ENCODE data around the gene CENPA.
"Not testable (repeated sequence)": the region's sequence is repeated elsewhere in the genome, so short reads cannot be mapped to it uniquely, and the experiment has no call there.

Gene CENPA

DNA sequence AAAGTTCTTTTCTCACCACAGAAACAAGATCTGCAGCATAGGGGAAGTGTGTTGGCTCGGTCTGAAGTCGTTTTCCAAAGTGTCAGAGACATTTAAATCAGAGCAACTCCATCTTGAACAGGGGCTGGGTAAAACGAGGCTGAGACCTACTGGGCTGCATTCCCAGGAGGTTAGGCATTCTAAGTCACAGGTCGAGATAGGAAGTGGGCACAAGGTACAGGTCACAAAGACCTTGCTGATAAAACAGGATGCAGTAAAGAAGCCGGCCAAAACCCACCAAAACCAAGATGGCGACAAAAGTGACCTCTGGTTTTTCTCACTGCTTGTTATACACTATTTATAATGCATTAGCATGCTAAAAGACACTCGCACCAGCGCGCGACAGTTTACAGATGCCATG, 24.9 kb upstream of the CENPA start:
- not testable (repeated sequence) for DNase-seq (ENCODE audit: low read depth in 1 of 2, low spot score in 1 of 2)

DNA sequence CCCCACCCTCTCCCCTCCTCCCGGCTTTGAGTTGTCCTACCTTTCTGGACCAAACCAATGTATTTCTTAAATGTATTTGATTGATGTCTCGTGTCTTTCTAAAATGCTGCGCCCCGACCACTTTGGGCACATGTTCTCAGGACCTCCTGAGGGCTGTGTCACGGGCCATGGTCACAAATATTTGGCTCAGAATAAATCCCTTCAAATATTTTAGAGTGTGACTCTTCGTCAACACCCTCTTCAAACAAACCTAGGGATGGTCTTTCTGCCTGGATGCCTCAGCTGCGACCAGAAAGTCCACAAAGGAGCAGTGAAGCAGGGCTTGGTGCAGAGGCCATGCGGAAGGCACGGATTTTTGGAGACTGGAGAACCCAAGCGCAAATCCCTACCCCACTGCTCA, 22.8 kb upstream of the CENPA start:
- DNase-seq (ENCODE audit: low read depth in 1 of 2, low spot score in 1 of 2), result no peak

DNA sequence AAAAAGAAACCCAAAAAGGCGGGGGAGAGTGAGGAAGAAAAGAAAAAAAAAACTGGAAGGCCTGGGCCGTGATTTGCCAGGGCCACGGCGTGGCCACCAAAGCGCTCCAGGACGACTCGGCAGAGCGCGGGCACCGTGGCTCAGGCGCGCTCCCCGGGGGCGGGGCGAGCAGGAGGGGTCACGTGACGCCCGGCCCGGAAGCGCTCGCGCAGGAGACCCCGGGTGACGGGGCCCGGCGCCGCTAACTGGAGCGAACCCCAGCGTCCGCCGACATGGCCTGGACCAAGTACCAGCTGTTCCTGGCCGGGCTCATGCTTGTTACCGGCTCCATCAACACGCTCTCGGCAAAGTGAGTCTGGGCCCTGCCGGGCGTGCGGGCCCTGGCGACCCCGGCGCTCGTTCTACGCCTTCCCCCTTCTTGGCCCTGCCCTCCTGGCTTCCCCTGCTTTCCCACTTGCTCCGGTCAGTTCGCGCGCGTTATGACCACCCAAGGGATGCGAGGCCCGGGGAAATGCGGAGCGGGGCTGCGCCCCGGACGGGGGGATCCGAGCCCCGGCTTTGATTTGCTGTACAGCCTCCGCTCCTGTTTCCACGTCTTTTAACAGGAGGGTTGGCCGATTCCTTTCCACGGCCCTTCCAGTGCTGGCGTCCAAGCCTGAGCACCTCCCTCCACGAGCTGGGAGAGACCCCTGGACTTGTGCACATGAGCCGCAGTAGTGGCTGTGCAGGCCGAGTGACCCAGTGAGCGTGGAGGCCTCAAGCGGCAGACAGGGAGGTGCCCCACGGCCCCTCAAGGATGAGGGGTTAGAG, 21.6 kb upstream of the CENPA start, which contains the start of gene SLC35F6:
TSS of gene SLC35F6 (plus strand) at position 207 of the 810 bp plus-strand sequence. CDS start at position 273, 66 bp downstream.
- DNase-seq (ENCODE audit: low read depth in 1 of 2, low spot score in 1 of 2), result peak; percentile 68 to 80

DNA sequence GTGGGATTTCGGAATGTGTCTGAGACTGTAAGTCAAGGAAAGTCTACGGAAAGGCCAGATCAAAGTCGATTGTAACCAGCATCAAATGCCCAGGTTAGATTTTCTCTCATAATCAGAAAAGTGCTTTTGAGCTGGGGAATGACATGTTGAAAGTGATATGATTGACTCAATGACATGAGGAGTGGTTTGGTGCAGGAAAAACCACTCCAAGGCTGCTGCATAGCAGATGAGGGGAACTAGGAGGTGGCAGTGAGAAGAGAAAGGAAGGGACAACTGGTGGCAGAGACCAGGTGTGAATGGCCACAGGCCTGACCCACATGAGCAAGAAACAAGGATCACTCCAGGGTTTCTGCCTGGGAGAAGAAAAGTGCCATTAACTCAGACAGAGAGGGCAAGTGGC, 20.9 kb upstream of the CENPA start:
- DNase-seq (ENCODE audit: low read depth in 1 of 2, low spot score in 1 of 2), result no peak

DNA sequence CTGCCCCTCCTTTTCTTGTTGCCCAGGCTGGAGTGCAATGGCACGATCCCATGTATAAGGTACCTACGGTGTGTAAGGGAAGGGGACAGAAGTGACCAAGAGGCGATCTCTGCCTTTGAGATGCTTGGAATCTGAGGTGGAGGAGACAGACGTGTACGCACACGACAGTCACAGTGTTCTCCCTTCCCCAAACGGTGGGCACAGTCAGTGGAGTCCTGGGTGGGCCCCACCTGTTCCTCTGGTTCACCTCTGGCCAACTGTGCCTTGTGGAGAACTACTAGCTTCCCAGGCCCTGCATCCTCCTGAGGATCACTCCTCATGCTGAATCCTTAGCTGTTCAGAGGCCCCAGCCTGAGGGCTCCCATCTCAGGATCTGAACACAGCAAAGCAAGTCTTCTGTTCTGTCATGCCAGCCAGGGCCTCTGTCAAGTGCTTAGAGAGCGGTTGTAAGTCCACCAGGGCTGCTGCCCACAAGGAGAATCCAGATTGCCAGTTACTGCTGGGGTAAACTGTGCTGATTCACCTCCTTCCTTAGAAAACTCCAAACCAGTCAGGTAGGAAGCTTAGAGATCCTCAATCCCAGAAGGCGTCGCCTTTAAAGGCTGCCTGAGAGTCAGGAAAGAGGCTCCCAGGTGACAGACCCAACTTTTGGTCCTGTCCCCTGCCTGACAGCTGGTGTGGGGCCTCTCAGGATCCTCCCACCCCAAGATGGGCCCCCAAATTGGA, 20.2 kb upstream of the CENPA start:
- no peak for DNase-seq (ENCODE audit: low read depth in 1 of 2, low spot score in 1 of 2)

DNA sequence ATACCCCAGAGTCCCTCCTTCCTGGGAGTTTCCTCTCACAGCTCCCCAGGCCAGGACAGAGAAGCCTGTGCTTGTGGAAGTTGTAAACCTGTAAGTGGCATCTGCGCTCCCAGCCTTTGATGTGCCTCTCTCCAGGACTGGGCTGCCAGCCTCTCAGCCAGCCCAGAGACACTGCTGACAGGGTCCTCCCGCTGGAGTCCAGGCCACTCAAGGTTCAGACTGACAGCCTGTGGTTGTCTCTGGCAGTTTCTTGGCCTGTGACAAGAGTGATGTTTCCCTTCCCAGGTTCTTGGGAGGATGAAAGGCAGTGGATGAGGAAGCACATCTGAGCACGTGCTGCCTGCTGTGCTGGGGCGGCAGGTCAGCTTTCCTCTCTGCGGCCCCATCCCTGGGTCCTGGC, 18.7 kb upstream of the CENPA start:
- no peak for DNase-seq (ENCODE audit: low read depth in 1 of 2, low spot score in 1 of 2)

DNA sequence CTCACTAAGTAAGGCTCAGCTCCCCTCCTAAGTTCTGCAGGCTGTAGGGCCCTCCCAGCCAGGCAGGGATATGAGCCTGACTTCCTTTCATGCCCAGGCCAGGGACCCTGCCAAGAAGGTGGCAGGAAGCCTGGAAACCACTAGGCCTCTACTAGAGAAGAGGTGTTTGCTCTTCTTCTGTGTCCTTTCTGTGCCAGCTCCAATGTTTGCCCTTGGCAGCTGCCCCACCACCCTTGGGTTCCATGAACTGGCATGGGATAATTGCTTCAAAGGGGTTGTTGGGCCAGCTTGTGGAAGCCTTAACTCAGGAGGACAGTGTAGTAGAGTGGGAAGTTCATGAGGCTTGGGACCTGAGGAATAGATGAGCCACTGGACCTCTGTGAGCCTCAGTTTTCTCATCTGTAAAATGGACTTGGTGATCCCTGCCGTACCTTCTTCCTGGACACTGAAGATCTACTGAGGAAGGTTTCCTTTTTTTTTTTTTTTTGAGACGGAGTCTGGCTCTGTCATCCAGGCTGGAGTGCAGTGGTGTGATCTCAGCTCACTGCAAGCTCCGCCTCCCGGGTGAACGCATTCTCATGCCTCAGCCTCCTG, 17.9 kb upstream of the CENPA start:
- DNase-seq (ENCODE audit: low read depth in 1 of 2, low spot score in 1 of 2), result no peak

DNA sequence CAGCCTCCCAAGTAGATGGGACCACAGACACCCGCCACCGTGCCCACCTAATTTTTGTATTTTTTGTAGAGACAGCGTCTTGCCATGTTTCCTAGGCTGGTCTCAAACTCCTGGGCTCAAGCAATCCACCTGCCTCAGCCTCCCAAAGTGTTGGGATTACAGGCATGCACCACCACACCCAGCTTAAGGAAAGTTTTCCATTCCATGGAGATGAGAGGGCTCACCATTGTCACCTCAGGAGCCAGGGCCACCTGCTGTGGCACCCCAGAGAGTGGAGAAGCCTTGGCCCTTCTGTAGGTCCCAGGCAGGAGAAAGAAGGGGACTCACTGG, 17.1 kb upstream of the CENPA start:
- no peak for DNase-seq (ENCODE audit: low read depth in 1 of 2, low spot score in 1 of 2)

DNA sequence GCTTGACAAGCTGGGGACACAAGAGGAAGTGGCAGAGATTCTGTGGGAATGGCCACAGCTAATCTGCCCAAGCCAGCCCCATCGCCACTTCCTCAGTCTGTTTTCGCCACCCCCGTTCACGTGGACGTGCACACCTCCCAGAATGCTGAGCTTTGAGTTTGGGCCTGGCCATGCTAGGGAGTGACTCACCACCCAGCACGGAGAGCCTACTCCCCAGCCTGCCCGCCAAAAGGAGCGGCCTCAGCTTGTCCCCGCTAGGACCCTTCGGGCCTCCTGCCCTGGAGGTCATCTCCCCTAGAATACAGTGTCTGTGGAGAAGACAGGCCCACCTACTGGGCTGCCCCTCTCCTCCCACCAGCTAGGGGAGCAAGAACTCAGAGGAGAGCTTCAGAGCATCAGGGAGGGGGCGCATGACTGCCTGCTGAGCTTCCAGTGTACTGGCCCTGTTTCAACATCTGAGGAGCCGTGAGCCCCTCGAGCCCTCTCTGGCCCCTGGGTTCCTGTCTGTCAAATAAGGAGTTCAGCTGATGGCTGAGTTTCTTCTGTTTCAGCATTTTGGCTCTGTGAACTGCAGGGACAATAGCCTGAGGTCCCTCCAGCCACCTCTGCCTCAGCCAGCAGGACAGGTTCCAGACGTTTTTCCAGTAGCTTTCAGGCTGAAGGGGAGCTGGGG, 16.6 kb upstream of the CENPA start:
- DNase-seq (ENCODE audit: low read depth in 1 of 2, low spot score in 1 of 2), result no peak

DNA sequence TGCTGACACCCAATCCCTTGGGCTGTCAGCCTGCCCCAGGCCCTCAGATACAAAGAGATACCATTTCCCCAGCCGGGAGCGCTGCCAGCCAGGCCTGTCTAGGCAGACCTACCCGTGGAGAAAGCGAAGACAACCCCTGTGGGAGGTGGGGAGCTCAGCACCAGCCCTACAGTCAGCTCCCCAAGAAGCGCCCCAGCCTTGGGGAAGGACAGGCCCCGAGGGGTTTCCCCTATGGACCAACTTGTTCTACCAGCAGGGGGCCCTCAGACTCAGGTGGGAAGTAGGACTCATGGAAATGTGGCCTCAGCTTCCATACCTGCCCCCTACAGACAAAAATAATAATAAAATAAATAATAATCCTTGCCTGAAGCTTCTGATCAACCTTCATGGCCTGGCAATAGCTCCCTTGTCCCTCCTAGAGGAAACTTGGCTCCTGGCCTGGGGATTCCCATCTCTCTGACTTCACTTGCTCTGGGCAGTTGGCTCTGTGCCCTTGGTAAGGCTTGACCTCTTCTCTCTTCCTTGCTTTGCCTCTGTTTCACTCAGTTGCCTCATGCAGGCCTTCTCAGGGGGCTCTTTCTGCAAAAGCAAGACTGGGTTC, 14.8 kb upstream of the CENPA start:
- no peak for DNase-seq (ENCODE audit: low read depth in 1 of 2, low spot score in 1 of 2)

DNA sequence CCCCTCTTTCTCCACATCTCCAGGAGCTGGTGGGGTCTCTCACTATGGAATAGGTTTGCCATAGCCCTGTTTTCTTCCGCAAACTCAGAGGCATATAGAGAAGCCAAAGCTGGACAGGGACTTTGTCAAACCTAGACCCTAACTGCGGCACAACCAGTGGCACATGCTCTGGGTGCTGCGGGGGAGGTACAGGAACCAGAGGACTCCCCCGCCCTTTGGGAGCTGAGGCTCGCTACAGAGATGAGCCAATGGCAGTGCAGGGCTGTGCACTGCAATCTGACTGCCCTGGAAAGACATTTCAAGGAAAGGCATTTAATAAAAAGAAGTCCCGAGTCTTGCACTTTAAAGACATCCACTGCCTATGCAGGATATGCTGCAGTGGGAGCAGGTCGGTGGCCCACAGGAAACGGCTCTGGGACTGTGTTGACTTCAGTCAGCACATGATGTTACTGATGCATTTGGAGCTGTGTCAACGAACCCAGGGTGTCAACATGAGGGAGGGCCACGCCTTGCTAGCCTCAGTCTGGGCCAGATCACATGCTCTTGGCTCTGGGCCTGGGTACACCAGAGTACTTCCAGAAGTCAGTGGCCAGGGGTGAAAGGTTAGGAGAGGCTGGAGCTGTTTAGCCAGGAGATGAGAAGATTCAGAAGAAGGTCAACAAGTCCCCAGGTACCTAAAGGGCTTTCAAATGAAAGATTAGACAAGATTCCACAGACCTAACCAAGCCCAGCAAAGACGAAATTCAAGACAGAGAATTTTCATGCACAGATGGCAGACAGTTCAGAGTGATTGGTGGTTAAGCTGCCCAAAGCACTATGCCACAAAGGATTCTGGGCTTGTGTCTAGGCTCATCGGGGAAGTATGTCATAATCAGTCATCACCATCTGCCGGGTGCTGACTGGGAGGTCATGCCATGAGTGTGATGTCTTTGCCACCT, 13.5 kb upstream of the CENPA start:
- no peak for DNase-seq (ENCODE audit: low read depth in 1 of 2, low spot score in 1 of 2)

DNA sequence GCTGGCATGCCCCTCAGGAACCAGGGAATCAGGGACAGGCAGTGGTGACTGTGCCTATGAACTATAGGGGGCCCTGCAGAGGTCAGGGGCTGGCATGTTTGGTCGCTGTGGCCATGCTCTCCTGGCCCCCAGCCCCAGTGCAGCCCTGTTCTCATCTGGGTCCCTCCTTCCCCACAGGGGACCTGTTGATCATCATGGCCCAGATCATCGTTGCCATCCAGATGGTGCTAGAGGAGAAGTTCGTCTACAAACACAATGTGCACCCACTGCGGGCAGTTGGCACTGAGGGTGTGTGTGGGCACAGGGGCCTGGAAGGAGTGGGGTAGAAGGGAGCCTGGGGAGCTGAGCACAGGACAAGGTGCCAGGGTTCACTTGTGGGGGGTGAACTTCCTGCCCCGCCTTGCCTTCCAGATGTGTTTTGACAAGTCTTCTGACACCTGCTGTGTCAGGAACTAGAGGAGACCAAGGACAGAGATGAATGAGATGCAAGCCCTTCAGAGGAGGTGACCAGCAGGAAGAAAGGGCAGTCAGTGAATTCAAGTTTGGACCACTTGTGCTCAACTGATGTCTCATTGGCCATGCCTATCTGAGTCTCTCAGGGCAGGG, 9.6 kb upstream of the CENPA start:
- no peak for DNase-seq (ENCODE audit: low read depth in 1 of 2, low spot score in 1 of 2)

DNA sequence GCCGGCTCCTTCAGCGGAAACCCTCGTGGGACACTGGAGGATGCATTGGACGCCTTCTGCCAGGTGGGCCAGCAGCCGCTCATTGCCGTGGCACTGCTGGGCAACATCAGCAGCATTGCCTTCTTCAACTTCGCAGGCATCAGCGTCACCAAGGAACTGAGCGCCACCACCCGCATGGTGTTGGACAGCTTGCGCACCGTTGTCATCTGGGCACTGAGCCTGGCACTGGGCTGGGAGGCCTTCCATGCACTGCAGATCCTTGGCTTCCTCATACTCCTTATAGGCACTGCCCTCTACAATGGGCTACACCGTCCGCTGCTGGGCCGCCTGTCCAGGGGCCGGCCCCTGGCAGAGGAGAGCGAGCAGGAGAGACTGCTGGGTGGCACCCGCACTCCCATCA, 7.8 kb upstream of the CENPA start:
- no peak for DNase-seq (ENCODE audit: low read depth in 1 of 2, low spot score in 1 of 2)

DNA sequence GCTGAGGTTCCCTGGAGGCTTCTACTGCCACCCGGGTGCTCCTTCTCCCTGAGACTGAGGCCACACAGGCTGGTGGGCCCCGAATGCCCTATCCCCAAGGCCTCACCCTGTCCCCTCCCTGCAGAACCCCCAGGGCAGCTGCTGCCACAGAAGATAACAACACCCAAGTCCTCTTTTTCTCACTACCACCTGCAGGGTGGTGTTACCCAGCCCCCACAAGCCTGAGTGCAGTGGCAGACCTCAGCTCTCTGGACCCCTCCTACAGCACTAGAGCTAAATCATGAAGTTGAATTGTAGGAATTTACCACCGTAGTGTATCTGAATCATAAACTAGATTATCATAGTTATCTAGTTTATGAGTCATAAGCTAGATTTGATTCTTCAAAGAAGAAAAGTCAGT, 7.3 kb upstream of the CENPA start:
- DNase-seq (ENCODE audit: low read depth in 1 of 2, low spot score in 1 of 2), result no peak

DNA sequence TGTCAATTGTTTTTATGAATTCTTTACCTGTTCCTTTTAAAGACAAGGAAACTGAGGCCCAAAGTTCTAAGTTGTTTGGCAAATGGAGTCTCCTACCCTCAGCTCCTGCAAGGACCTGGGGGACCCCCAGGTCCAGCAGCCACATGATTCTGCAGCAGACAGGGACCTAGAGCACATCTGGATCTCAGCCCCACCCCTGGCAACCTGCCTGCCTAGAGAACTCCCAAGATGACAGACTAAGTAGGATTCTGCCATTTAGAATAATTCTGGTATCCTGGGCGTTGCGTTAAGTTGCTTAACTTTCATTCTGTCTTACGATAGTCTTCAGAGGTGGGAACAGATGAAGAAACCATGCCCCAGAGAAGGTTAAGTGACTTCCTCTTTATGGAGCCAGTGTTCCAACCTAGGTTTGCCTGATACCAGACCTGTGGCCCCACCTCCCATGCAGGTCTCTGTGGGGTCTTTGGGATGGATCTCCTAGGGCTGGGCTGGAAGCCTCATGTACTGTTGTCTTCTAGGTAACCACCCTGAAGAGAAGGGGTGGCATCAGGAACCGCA, 5.6 kb upstream of the CENPA start:
- DNase-seq (ENCODE audit: low read depth in 1 of 2, low spot score in 1 of 2), result no peak

DNA sequence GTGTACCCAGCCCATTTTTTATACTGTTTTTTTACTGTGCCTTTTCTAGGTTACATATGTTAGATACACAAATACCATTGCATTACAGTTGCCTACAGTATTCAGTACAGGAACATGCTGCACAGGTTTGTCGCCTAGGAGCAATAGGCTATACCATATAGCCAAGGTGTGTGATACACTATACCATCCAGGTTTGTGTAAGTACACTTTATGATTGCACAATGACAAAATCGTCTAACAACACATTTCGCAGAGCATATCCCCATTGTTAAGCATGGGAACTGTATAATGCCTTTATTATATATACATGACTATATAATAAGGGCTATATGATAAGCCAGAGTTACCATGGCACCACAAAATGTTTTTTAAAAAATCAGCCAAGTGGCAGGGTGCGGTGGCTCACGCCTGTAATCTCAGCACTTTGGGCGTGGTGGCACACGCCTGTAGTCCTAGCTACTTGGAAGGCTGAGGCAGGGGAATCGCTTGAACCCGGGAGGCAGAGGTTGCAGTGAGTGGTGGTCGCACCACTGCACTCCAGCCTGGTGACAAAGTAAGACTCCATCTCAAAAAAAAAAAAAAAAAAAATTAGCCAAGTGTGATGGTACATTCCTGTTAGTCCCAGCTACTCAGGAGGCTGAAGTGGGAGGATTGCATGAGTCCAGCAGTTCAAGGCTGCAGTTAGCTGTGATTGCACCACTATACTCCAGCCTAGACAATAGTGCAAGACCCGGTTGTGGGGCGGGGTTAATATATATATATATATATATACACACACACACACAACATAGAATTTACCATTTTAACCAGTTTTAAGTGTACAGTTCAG, 2.8 kb upstream of the CENPA start:
- no peak for DNase-seq (ENCODE audit: low read depth in 1 of 2, low spot score in 1 of 2)

DNA sequence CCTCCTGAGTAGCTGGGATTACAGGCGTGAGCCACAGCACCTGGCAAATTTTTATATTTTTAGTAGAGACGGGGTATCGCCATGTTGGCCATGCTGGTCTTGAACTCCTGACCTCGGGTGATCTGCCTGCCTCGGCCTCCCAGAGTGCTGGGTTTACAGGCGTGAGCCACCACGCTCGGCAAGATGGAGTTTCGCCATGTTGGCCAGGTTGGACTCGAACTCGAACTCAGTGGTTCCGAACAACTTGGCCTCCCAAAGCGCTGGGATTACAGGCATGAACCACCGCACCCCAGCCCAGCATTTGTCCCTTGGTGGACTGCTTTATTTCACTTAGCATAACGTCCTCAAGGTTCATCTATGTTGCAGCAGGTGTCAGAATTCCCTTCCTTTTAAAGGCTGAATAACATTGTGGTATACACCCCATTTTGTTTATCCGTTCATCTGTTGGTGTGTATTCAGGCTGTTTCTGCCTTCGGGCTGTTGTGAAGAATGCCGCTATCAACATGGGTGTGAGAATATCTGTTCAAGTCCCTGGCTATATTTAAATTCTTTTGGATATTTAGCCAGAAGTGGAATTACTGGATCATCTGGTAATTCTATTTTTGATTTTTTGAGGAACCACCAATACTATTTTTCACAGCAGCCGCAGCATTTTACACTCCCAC, 1.2 kb upstream of the CENPA start:
- no peak for DNase-seq (ENCODE audit: low read depth in 1 of 2, low spot score in 1 of 2)
